GM10847 (cell line): ENCODE measurements around the gene FOXP1.

Experiments
- POLR2A ChIP-seq: IDR thresholded peaks from 2 replicates; pipeline ENCODE4 v1.6.1; 2011; ENCODE audit not compliant: insufficient read length; ENCODE audit errors: extremely low read depth

Gene FOXP1

GRCh38 chr3:71497367-71497897 lies 86.1 kb downstream of the FOXP1 start:
- TF ChIP-seq POLR2A: no peak

GRCh38 chr3:71495708-71496472 lies 87.6 kb downstream of the FOXP1 start:
- no peak for TF ChIP-seq POLR2A

- TF ChIP-seq POLR2A: no peak
These were observed 89.3 kb downstream of the FOXP1 start for GRCh38 chr3:71494212-71494611.

GRCh38 chr3:71492974-71493771 lies 90.4 kb downstream of the FOXP1 start:
- no peak for TF ChIP-seq POLR2A

- no peak for TF ChIP-seq POLR2A
These were observed 91.0 kb downstream of the FOXP1 start for GRCh38 chr3:71492566-71492965.

- no peak for TF ChIP-seq POLR2A
These were observed 92.3 kb downstream of the FOXP1 start for GRCh38 chr3:71491154-71491752.

GRCh38 chr3:71490692-71491091 lies 92.8 kb downstream of the FOXP1 start:
- no peak for TF ChIP-seq POLR2A

GRCh38 chr3:71489315-71489761 lies 94.2 kb downstream of the FOXP1 start:
- TF ChIP-seq POLR2A: no peak

GRCh38 chr3:71488882-71489281 lies 94.6 kb downstream of the FOXP1 start:
- TF ChIP-seq POLR2A: no peak

GRCh38 chr3:71488391-71488809 lies 95.1 kb downstream of the FOXP1 start:
- TF ChIP-seq POLR2A: no peak

- TF ChIP-seq POLR2A: no peak
These were observed 96.1 kb downstream of the FOXP1 start for GRCh38 chr3:71487418-71487817.

- no peak for TF ChIP-seq POLR2A
These were observed 96.7 kb downstream of the FOXP1 start for GRCh38 chr3:71486831-71487230.

- TF ChIP-seq POLR2A: no peak
These were observed 97.6 kb downstream of the FOXP1 start for GRCh38 chr3:71485896-71486295.

- no peak for TF ChIP-seq POLR2A
These were observed 99.1 kb downstream of the FOXP1 start for GRCh38 chr3:71484452-71484851.

GRCh38 chr3:71484047-71484446 lies 99.5 kb downstream of the FOXP1 start:
- no peak for TF ChIP-seq POLR2A

- TF ChIP-seq POLR2A: no peak
These were observed 100.8 kb downstream of the FOXP1 start for GRCh38 chr3:71482771-71483170.
